Neural cell (in vitro differentiated cells): ENCODE data around the gene DNAH7. TPM values are rescaled to one million over a fixed set of nuclear protein-coding genes. Genes with fewer than 3 reads are reported as not detected.

Source experiments
- H2AFZ ChIP-seq: fragments of 200-600, 300-800 bp; sonication (generic), shearing (Covaris generic); 2 replicates; pipeline ENCODE4 v1.6.0; 2014; ENCODE audit warnings: low read depth, mild to moderate bottlenecking, antibody characterized with exemption, low read length, moderate library complexity
- H3F3A ChIP-seq: fragments of 200-600 bp; shearing (Covaris generic); 2 replicates; pipeline ENCODE4 v1.6.1; 2016; ENCODE audit warnings: mild to moderate bottlenecking, moderate library complexity, mixed read lengths, antibody characterized with exemption, low read length; ENCODE audit not compliant: insufficient read depth, poor library complexity, severe bottlenecking
- H3K27ac ChIP-seq: fragments of 200-600, 300-800 bp; sonication (generic), shearing (Covaris generic); 2 replicates; pipeline ENCODE4 v1.5.1; 2014; ENCODE audit warnings: mild to moderate bottlenecking, low read length, moderate library complexity
- H3K27me3 ChIP-seq: fragments of 300-800, 200-600 bp; sonication (generic), shearing (Covaris generic); 2 replicates; pipeline ENCODE4 v1.6.0; 2014; ENCODE audit warnings: mild to moderate bottlenecking, low read depth, low read length, moderate library complexity; ENCODE audit not compliant: insufficient read depth
- H3K36me3 ChIP-seq: fragments of 300-800, 200-600 bp; sonication (generic), shearing (Covaris generic); 2 replicates; pipeline ENCODE4 v1.5.1; 2014; ENCODE audit warnings: mild to moderate bottlenecking, antibody characterized with exemption, low read length, moderate library complexity; ENCODE audit not compliant: insufficient read depth
- H3K4me2 ChIP-seq: fragments of 300-800, 200-600 bp; sonication (generic), shearing (Covaris generic); 2 replicates; pipeline ENCODE4 v1.6.0; 2014; ENCODE audit warnings: mild to moderate bottlenecking, low read length
- H3K4me3 ChIP-seq: fragments of 300-800, 200-600 bp; sonication (generic), shearing (Covaris generic); 2 replicates; pipeline ENCODE4 v1.5.1; 2014; ENCODE audit warnings: mild to moderate bottlenecking, low read length, moderate library complexity
- H3K79me2 ChIP-seq: fragments of 200-600 bp; shearing (Covaris generic); replicated peaks from 2 replicates; pipeline ENCODE4 v1.6.0; 2014; ENCODE audit warnings: mild to moderate bottlenecking, low read length, moderate library complexity; ENCODE audit not compliant: insufficient read depth
- H3K9ac ChIP-seq: fragments of 300-800, 200-600 bp; sonication (generic), shearing (Covaris generic); 2 replicates; pipeline ENCODE4 v1.6.1; 2016; ENCODE audit warnings: mild to moderate bottlenecking, low read length, mixed read lengths
- H3K9me2 ChIP-seq: fragments of 200-600 bp; shearing (Covaris generic); 2 replicates; pipeline ENCODE4 v1.6.1; 2016; ENCODE audit warnings: mild to moderate bottlenecking, low read length, mixed read lengths; ENCODE audit not compliant: insufficient read depth
- H3K9me3 ChIP-seq: fragments of 200-600, 300-800 bp; sonication (generic), shearing (Covaris generic); 2 replicates; pipeline ENCODE4 v1.6.1; 2016; ENCODE audit warnings: mild to moderate bottlenecking, mixed run types, low read length, moderate library complexity, mixed read lengths
- H4K20me1 ChIP-seq: fragments of 200-600 bp; shearing (Covaris generic); 2 replicates; pipeline ENCODE4 v1.6.1; 2016; ENCODE audit warnings: mild to moderate bottlenecking, mixed run types; ENCODE audit not compliant: insufficient read depth
- EP300 ChIP-seq: fragments of 450-650 bp; conservative IDR thresholded peaks from 2 replicates; pipeline ENCODE4 v1.6.1; 2014; ENCODE audit warnings: antibody characterized with exemption, mild to moderate bottlenecking, moderate library complexity; ENCODE audit not compliant: poor library complexity, severe bottlenecking
- EZH2 ChIP-seq: fragments of 200-600, 300-800 bp; shearing (Covaris generic), sonication (generic); IDR thresholded peaks from 2 replicates; pipeline ENCODE4 v1.6.1; 2014; ENCODE audit warnings: antibody characterized with exemption, low read length, borderline replicate concordance, mild to moderate bottlenecking; ENCODE audit not compliant: insufficient read depth, poor library complexity, severe bottlenecking
- MXI1 ChIP-seq: fragments of 450-650 bp; conservative IDR thresholded peaks from 2 replicates; pipeline ENCODE4 v1.6.1; 2014; ENCODE audit warnings: antibody characterized with exemption, mild to moderate bottlenecking; ENCODE audit not compliant: poor library complexity, severe bottlenecking
- POLR2AphosphoS5 ChIP-seq: IDR thresholded peaks from 2 replicates; pipeline ENCODE4 v1.6.1; 2012
- RAD21 ChIP-seq: fragments of 450-650 bp; conservative IDR thresholded peaks from 2 replicates; pipeline ENCODE4 v1.6.1; 2014; ENCODE audit warnings: antibody characterized with exemption, mild to moderate bottlenecking, moderate library complexity
- SMC3 ChIP-seq: fragments of 450-650 bp; conservative IDR thresholded peaks from 2 replicates; pipeline ENCODE4 v1.6.1; 2014; ENCODE audit warnings: antibody characterized with exemption, mild to moderate bottlenecking, moderate library complexity; ENCODE audit not compliant: poor library complexity
- TAF1 ChIP-seq: IDR thresholded peaks from 2 replicates; pipeline ENCODE4 v1.6.1; 2012; ENCODE audit warnings: low read depth
- polyA plus RNA-seq: library from polyadenylated mRNA; depleted of rRNA; stranded (reverse); fragments of >200 nt; gene quantifications from 2 replicates; pipeline ENCODE4 v1.2.3, GENCODE V29; 2014
- TF ChIP-seq, protein P1 (sequence below): IDR thresholded peaks from 2 replicates; pipeline ENCODE4 v1.6.1; 2012; ENCODE audit warnings: borderline replicate concordance
- TF ChIP-seq, protein P2 (sequence below): fragments of 450-650 bp; IDR thresholded peaks from 2 replicates; pipeline ENCODE4 v1.5.1; 2014; ENCODE audit warnings: antibody characterized with exemption, mild to moderate bottlenecking, moderate library complexity; ENCODE audit not compliant: poor library complexity, severe bottlenecking

The DNAH7 gene
- polyA plus RNA-seq, 1 donor from 2014 or later, result 0.67 TPM

DNA sequence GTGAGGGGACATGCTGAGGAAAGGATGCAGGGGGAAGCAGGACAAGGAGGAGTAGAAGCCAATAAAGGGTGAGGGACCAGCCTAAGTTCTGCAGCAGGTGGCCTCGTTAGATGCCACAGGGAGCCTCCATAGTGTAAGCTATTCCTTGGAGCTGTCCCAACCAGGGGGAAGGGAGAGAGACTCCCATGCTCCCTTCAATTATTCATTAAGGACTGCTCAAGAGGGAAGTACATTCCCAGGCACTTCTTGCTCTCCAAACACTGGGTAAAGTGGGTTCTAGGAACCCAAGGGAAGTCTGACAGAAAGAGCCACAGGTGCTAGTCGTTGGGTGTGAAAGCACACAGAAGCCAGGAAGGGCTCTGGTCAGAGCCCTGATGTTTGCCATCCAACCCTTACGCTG, 217.9 kb downstream of the DNAH7 start:
- Histone ChIP-seq H3K9me3 (no peaks in the 10 kb centered on the region), H3K9me2 (no peaks in the 10 kb centered on the region), H3K9ac (no peak overlapping the region), H3K27ac (no peak overlapping the region), H3K36me3 (no peaks in the 10 kb centered on the region), H3K27me3 (no peaks in the 10 kb centered on the region), H3K79me2 (no peaks in the 10 kb centered on the region), H3F3A (no peaks in the 10 kb centered on the region), H4K20me1 (no peaks in the 10 kb centered on the region), H2AFZ (no peak overlapping the region), H3K4me3 (no peak overlapping the region), H3K4me2 (no peak overlapping the region)
- TF ChIP-seq, protein P1, sequence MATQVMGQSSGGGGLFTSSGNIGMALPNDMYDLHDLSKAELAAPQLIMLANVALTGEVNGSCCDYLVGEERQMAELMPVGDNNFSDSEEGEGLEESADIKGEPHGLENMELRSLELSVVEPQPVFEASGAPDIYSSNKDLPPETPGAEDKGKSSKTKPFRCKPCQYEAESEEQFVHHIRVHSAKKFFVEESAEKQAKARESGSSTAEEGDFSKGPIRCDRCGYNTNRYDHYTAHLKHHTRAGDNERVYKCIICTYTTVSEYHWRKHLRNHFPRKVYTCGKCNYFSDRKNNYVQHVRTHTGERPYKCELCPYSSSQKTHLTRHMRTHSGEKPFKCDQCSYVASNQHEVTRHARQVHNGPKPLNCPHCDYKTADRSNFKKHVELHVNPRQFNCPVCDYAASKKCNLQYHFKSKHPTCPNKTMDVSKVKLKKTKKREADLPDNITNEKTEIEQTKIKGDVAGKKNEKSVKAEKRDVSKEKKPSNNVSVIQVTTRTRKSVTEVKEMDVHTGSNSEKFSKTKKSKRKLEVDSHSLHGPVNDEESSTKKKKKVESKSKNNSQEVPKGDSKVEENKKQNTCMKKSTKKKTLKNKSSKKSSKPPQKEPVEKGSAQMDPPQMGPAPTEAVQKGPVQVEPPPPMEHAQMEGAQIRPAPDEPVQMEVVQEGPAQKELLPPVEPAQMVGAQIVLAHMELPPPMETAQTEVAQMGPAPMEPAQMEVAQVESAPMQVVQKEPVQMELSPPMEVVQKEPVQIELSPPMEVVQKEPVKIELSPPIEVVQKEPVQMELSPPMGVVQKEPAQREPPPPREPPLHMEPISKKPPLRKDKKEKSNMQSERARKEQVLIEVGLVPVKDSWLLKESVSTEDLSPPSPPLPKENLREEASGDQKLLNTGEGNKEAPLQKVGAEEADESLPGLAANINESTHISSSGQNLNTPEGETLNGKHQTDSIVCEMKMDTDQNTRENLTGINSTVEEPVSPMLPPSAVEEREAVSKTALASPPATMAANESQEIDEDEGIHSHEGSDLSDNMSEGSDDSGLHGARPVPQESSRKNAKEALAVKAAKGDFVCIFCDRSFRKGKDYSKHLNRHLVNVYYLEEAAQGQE, result no peak
- TF ChIP-seq POLR2AphosphoS5, result no peak
- TF ChIP-seq, protein P2, sequence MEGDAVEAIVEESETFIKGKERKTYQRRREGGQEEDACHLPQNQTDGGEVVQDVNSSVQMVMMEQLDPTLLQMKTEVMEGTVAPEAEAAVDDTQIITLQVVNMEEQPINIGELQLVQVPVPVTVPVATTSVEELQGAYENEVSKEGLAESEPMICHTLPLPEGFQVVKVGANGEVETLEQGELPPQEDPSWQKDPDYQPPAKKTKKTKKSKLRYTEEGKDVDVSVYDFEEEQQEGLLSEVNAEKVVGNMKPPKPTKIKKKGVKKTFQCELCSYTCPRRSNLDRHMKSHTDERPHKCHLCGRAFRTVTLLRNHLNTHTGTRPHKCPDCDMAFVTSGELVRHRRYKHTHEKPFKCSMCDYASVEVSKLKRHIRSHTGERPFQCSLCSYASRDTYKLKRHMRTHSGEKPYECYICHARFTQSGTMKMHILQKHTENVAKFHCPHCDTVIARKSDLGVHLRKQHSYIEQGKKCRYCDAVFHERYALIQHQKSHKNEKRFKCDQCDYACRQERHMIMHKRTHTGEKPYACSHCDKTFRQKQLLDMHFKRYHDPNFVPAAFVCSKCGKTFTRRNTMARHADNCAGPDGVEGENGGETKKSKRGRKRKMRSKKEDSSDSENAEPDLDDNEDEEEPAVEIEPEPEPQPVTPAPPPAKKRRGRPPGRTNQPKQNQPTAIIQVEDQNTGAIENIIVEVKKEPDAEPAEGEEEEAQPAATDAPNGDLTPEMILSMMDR, result no peak
- no peak for TF ChIP-seq SMC3
- TF ChIP-seq RAD21, result no peak
- TF ChIP-seq MXI1, result no peak
- TF ChIP-seq TAF1, result no peak
- no peak for TF ChIP-seq EZH2
- no peak for TF ChIP-seq EP300

DNA sequence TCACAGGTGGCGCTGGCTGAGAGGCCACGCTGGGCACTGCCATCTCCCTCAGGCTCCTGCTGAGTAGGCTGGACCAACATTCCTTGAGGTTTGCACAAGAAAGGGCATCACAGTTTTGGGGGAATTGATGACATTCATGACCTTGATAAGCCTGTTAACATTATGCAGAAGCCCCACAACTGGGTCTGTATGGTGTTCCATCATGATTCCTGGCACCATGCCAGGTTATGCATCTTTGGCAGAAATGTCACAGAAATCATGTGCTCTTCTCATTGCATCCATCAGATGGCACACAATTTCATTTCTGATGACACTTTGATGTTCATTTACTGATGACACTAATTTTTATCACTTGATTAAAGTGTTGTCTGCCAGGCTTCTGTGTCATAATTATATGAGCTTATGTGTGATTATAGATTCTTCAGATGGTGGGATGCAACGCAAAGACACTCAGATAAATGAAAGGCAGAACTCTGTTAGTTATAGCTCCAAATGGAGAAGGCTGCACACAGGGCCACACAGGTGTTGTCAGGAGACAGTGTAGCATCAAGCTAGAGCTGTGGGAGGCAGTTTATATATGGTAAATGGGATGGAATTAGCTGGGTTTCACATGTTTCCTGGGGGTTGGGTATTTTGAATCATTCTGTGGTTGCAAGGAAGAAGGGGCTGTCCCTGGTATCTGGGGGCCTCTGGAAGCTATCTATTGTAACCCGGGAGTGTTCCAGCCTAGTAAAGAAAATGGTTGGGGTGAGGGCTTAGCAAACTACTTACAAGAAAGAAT, 220.3 kb downstream of the DNAH7 start:
- Histone ChIP-seq H3K36me3 (no peaks in the 10 kb centered on the region), H3K9me3 (no peaks in the 10 kb centered on the region), H3K9me2 (no peaks in the 10 kb centered on the region), H4K20me1 (no peaks in the 10 kb centered on the region), H3K9ac (no peak overlapping the region), H3K4me2 (no peak overlapping the region), H3K4me3 (no peak overlapping the region), H3F3A (no peaks in the 10 kb centered on the region), H3K79me2 (no peaks in the 10 kb centered on the region), H3K27ac (no peak overlapping the region), H2AFZ (no peak overlapping the region), H3K27me3 (no peaks in the 10 kb centered on the region)
- TF ChIP-seq TAF1 (no peak), RAD21 (no peak), POLR2AphosphoS5 (no peak)
- TF ChIP-seq, protein P2, result no peak
